Prostate gland (tissue), 2 donors: Measurements from ENCODE around the gene CATSPER1. TPM values are rescaled to one million over a fixed set of nuclear protein-coding genes. Genes with fewer than 3 reads are reported as not detected.

ENCODE experiments used
- DNase-seq: peaks from one replicate; pipeline ENCODE4 v3.0.0-alpha.2; 2019; ENCODE audit warnings: low spot score
- H3K27ac ChIP-seq, 2 donors: fragments of 200-600 bp; sonication (generic); 2 replicates each; pipeline ENCODE4 v1.5.1; 2017 to 2019
- H3K27me3 ChIP-seq: fragments of 200-600 bp; sonication (generic); replicated peaks from 2 replicates; pipeline ENCODE4 v1.5.1; 2019; ENCODE audit not compliant: insufficient read depth
- H3K36me3 ChIP-seq, 2 donors: fragments of 200-600 bp; sonication (generic); 1 replicate in 1 of 2; 2 replicates in 1 of 2; pipeline versions ENCODE4 v1.5.1 to v1.8.1; 2017 to 2019
- H3K4me1 ChIP-seq: fragments of 200-600 bp; sonication (generic); replicated peaks from 2 replicates; pipeline ENCODE4 v1.5.1; 2019
- H3K4me3 ChIP-seq, 2 donors: fragments of 200-600 bp; sonication (generic); 2 replicates each; pipeline ENCODE4 v1.5.1; 2017 to 2019
- H3K9me3 ChIP-seq: fragments of 200-600 bp; sonication (generic); 2 replicates; pipeline ENCODE4 v1.5.1; 2017
- CTCF ChIP-seq, 4 experiments: fragments of 200-600 bp in 2 of 4; fragments of 450-650 bp in 2 of 4; sonication (generic) in 2 of 4; IDR thresholded peaks; 1 replicate in 3 of 4; 2 replicates in 1 of 4; pipeline ENCODE4 v1.5.1; 2016 to 2019; ENCODE audit warnings: antibody characterized with exemption in 4 of 4, mild to moderate bottlenecking in 2 of 4, moderate library complexity in 2 of 4
- POLR2A ChIP-seq: fragments of 450-650 bp; IDR thresholded peaks from one replicate; pipeline ENCODE4 v1.6.1; 2016; ENCODE audit warnings: antibody characterized with exemption, mild to moderate bottlenecking
- POLR2AphosphoS5 ChIP-seq: sonication (generic); formaldehyde crosslinking; IDR thresholded peaks from one replicate; pipeline ENCODE4 v1.6.1; 2017; ENCODE audit warnings: antibody characterized with exemption
- WGBS: methylation state at CpG from one replicate; pipeline ENCODE4 v1.1.5; 2018; 5-methylcytosine and 5-hydroxymethylcytosine counted together
- intact Hi-C: fragments of 100-400 bp; cut with DNase I; formaldehyde crosslinking; loops from one replicate; pipeline ENCODE4 v1.14.2; 2022
- total RNA-seq, 2 donors: library from RNA; depleted of rRNA; stranded (reverse); fragments of >200 nt; gene quantifications; one replicate each; pipeline ENCODE4 v1.1.0, GENCODE V29; 2016

CATSPER1 gene
- total RNA-seq, 2 donors from 2014 or later: 0.85 TPM; not detected in 1

DNA sequence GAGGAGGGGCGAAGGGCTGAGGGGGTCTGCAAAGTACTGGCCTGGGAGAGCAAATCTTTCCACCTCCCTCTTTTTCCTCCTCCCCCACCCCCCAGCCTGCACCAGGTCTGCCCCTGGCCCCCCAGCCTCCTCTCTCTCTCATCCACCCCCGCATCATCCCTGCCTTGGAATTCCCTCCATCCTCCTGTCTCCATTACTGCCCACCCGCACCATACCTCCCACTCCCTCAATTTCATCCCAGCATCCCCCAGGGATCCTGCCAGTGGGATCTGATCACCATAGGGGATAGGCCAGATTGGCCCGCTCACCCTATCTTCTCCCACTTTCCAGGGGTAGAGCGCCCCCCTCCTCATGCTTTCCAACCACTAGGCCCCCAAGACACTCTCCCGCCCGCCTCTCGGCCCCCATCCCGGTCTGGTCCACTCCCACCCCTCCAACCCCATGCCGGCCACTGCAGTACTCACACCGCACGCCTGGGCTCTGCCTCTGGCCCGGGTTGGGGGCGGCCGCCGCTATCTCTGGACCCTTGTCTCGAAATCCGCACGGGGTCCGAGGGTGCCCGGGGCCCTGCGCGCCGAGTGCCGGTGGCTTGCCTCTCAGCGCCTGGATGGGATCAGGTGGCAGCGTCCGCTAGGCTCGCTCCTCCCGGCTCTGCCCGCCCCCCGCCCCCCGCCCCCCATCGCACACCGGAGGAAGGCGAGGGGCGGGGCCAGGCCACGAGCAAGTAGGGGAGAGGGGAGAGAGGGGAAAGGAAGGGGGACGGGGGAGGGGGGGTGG is 22.5 kb upstream of the CATSPER1 start, which contains the start of gene GAL3ST3:
TSS of gene GAL3ST3 (minus strand) at position 615 of the 777 bp plus-strand sequence. CDS start 3,746 bp downstream, outside the sequence.
- DNase-seq: no peak
- H3K36me3 ChIP-seq: no peaks in the 10 kb centered on the region
- H3K9me3 ChIP-seq: no peaks in the 10 kb centered on the region
- H3K4me3 ChIP-seq: no peak within 1 kb of the TSS
- H3K4me1 ChIP-seq: peaks cover 7% of the 10 kb centered on the region
- 13% methylated on average over 28 of the region's 39 CpGs for WGBS
- H3K27me3 ChIP-seq: no peaks in the 10 kb centered on the region
- intact Hi-C loops: loop anchor here (2.0 kb wide), 1 partner anchor 46 kb away; the partner anchor contains the start of genes BANF1 and EIF1AD
- no peak within 1 kb of the TSS for H3K27ac ChIP-seq
- no peak for TF ChIP-seq POLR2A
- no peak for TF ChIP-seq CTCF (IDR thresholded peaks at IDR 0.05)
- TF ChIP-seq POLR2AphosphoS5: no peak

- Histone ChIP-seq H3K27me3 (no peaks in the 10 kb centered on the region), H3K4me3 (no peak overlapping the region), H3K36me3 (no peaks in the 10 kb centered on the region), H3K9me3 (no peaks in the 10 kb centered on the region), H3K27ac (no peak overlapping the region), H3K4me1 (peaks cover 4% of the 10 kb centered on the region)
- DNase-seq: no peak
- 68% methylated on average over 11 of the region's 11 CpGs for WGBS
- intact Hi-C loops: loop anchor here (2.0 kb wide), 1 partner anchor 45 kb away; the partner anchor contains the start of genes BANF1 and EIF1AD
- TF ChIP-seq POLR2AphosphoS5 (no peak), CTCF (IDR thresholded peaks at IDR 0.05) (no peak), POLR2A (no peak)
Observed at GRCh38 chr11:66047541-66048365, 21.5 kb upstream of the CATSPER1 start.

GRCh38 chr11:66046901-66047300 is 20.6 kb upstream of the CATSPER1 start:
- Histone ChIP-seq H3K27me3 (no peaks in the 10 kb centered on the region), H3K36me3 (no peaks in the 10 kb centered on the region), H3K27ac (no peak overlapping the region), H3K4me3 (no peak overlapping the region), H3K9me3 (no peaks in the 10 kb centered on the region), H3K4me1 (peaks cover 4% of the 10 kb centered on the region)
- no peak for DNase-seq
- 100% methylated on average over 3 of the region's 3 CpGs for WGBS
- no peak for TF ChIP-seq CTCF (IDR thresholded peaks at IDR 0.05)
- TF ChIP-seq POLR2A: no peak
- TF ChIP-seq POLR2AphosphoS5: no peak
- intact Hi-C loops: no loop called here

- no peak overlapping the region for H3K4me3 ChIP-seq
- peaks cover 4% of the 10 kb centered on the region for H3K4me1 ChIP-seq
- H3K9me3 ChIP-seq: no peaks in the 10 kb centered on the region
- TF ChIP-seq POLR2AphosphoS5 (peak; percentile 35), POLR2A (no peak), CTCF (IDR thresholded peaks at IDR 0.05) (peak; percentile 72 to 86 (median 74))
- no peak overlapping the region for H3K27ac ChIP-seq
- H3K27me3 ChIP-seq: no peaks in the 10 kb centered on the region
- peak; percentile 61 for DNase-seq
- intact Hi-C loops: no loop called here
- WGBS: 12% methylated on average over 10 of the region's 11 CpGs
- no peaks in the 10 kb centered on the region for H3K36me3 ChIP-seq
Observed at GRCh38 chr11:66045177-66045639, 18.9 kb upstream of the CATSPER1 start.
